Lung microvascular endothelial cell (primary cell): ENCODE data around the gene CFAP69. TPM values are rescaled to one million over a fixed set of nuclear protein-coding genes. Genes with fewer than 3 reads are reported as not detected.
"Not testable (repeated sequence)": the region's sequence is repeated elsewhere in the genome, so short reads cannot be mapped to it uniquely, and the experiment has no call there.

Experiments used
- DNase-seq, 2 donors: peaks; one replicate each; pipeline versions ENCODE4 v3.0.0 to v3.0.0-alpha.2; 2010; ENCODE audit warnings: low read depth in 2 of 2
- total RNA-seq: library from RNA; depleted of rRNA; stranded (reverse); fragments of >200 nt; gene quantifications from 2 replicates; pipeline ENCODE4 v1.2.1, GENCODE V29; 2014

CFAP69 gene
- total RNA-seq, 1 donor from 2014 or later: 0.40 TPM

DNA sequence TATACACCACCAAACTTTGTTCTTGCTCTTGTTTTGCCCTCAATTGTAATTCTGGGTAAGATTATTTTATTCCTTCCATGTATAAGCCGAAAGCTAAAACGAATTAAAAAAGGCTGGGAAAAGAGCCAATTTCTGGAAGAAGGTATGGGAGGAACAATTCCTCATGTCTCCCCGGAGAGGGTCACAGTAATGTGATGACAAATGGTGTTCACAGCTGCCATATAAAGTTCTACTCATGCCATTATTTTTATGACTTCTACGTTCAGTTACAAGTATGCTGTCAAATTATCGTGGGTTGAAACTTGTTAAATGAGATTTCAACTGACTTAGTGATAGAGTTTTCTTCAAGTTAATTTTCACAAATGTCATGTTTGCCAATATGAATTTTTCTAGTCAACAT lies 12.5 kb upstream of the CFAP69 start:
- no peak for DNase-seq

DNA sequence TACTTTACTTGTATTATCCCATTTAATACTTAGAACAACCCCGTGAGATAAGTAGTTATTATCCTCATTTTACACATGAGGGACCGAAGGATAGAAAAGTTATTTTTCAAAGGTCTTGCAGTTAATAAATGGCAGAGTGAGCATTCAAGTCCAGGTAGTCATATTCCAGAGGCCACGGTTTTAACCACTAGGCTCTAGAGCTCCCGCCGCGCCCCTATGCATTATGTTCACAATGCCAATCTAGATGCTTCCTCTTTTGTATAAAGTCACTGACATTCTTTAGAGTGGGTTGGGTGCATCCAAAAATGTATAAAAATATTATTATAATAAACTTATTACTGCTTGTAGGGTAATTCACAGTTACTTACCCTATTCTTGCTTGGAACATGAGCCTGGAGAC lies 11.4 kb upstream of the CFAP69 start:
- no peak for DNase-seq

DNA sequence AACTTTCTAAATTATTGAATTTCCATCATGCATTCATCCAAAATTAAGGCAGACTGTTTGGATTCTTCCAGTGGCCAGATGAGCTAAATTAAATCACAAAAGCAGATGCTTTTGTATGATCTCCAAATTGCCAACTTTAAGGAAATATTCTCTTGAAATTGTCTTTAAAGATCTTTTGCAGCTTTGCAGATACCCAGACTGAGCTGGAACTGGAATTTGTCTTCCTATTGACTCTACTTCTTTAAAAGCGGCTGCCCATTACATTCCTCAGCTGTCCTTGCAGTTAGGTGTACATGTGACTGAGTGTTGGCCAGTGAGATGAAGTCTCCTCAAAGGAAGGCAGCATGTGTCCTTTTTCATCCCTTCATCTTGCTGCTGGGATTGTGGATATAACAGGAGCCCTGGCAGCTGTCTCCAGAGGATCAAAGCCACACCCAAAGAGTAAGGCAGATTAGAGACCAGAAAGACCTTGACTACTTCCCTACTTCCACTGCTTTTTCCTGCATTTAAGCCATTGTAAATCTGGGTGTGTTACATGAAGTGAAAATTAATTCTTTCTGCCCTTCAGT lies 8.2 kb upstream of the CFAP69 start:
- DNase-seq: no peak

DNA sequence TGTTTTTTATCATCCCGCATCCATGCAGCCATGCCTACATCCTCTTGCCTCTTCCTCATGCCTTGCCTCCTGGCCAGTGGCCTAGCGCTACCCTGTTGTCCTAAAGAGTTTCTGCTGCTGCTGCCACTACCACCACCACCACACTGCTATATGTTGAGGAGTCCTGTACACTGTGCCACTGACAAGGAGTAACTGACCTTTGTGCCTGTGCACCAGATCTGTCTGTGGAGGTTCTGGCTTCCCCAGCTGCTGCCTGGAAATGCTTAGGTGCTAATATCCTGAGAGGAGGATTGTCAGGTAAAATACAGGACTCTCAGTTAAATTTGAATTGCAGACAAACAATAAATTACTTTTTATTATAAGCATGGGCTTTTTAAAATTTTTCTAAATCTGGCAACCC lies 7.0 kb upstream of the CFAP69 start:
- DNase-seq: no peak

DNA sequence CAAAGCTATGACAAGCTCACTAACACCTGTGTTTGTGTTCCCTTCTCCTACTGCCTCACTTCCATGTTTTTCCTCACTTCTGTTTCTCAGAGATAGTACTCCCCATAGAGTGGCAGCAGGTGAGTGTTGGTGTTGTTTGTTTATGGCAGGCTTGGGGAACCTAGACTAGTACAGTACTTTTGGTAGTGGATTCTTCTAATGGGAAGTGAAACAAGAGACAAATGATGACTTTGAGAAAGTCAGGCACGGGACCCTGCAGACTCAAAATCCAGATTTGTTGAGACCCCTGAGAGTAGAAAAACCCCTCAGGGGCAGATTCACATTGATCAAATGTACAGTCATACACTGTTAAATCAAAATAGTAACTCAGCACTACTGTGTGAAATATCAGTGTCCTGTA lies 6.4 kb upstream of the CFAP69 start:
- DNase-seq: no peak

DNA sequence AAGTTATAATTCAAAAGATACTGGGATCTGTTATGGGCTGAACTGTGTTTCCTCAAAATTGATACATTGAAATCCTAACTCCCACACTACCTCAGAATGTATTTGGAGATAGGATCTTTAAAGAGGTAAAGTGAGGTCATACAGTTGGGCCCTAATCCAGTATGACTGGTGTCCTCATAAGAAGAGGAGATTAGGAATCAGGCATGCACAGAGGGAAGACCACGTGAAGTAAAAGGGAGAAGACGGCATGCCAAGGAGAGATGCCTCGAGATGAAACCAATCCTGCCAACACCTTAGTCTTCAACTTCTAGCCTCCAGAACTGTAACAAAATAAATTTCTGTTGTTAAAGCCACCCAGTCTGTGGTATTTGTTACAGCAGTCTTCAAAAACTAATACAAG lies 5.9 kb upstream of the CFAP69 start:
- DNase-seq: no peak

DNA sequence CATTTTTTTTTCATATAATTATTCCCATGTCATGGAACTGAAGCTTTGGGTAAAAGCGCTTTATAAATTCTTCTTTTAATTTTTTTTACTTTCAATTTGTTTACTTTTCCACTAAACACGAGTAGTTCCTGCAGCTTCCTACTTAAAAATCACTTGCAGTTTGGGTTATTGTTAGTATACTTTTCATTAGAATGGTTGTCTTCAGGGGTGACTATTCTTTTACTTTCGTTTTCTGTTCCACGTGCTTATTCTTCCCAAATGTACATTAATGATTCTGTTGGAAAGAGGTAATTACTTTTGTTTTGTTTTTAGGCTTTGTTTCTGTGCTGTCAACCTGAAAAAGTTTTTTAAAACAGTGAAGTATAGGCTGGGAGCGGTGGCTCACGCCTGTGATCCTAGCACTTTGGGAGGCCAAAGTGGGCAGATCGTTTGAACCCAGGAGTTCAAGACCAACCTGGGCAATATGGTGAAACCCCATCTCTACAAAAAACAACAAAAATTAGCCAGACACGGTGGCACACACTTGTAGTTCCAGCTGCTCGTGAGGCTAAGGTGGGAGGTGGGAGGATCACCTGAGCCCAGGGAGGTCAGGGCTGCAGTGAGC lies 5.2 kb upstream of the CFAP69 start:
- DNase-seq: peak; percentile 7 to 9

DNA sequence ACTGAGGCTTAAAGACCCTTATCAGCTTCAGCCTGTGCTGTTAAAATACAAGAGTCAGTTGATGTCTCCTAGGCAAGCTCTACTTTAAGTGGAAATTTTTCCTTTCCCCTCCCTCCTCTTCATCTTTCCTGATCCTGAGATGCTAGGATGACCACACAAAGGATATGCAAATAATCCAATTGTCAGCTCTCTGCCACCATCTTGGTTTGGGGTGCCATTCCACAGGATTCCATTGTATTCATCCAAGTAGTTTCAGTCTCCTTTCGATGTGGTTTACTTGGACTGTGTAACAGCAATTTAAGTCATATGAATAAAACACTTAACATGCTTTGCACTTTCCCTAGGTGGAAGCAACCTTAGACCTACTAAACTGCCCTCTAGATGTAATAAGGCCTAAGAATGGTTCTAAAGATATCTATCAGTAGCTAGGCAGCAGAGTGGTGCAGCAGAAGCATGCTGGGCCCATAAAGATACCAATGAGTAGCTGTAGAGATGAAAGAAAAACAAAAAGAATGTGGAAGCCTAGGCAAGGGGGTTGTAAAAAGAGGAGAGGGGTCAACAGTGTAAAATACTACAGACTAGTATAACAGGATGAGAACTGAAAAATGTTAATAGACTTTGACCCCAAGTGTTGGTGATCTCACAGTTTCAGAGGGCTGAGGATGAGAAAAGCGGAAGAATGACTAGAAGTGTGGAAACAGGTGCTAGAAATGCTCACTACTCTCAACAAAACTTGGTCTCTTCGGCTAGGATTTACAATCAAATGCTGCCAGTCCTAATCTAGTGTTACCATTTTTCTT lies 2.4 kb upstream of the CFAP69 start:
- DNase-seq: no peak

DNA sequence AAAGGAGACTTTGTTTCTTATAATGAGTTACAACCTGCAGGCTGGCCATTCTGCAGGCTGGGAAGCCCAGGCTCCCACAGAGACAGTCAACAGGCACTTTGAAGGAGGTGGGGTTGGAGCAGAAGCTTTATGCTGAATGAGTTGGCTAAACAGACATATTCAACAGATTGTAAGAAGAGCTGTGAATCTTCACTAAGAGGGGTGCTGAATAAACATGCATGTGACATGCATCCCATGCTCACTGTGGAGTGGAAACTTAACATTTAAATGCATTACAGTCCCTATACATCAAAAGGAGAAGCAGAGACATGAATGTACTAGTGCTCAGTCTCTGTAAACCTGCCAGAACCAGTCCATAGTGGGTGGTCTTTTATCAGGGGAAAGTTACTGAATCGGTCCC lies 1.4 kb upstream of the CFAP69 start:
- no peak for DNase-seq

DNA sequence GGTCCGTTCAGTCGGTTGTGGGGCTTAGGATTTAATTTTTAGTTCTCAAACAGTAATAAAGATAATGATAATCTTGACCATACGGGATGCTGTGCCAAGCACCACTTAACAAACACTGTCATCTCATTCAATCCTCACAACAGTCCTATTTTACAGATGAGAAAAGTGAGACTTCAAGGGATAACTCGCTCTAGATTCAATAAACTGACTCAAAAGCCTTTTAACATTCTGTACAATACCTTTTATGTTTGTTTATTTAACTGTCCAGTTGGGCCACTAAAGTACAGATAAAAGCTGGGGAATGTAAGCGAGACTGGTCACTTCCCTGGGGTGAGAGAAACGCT lies 437 bp upstream of the CFAP69 start:
- DNase-seq: no peak

DNA sequence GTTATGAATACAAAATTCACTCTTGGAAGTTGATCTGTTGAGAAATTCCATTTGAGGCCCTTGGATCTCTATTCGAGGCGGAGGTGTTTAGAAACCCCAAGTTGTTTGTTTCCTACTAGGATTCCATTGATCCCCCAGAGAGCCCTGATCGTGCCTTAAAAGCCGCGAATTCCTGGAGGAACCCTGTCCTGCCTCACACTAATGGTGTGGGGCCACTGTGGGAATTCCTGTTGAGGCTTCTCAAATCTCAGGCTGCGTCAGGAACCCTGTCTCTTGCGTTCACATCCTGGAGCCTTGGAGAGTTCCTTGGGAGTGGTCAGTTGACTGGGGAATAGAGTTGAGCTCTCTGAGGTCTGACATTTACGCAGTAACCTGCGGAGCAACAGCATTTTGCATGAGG lies 1.2 kb downstream of the CFAP69 start:
- peak in 1 of 2 donors; percentile 8 for DNase-seq

DNA sequence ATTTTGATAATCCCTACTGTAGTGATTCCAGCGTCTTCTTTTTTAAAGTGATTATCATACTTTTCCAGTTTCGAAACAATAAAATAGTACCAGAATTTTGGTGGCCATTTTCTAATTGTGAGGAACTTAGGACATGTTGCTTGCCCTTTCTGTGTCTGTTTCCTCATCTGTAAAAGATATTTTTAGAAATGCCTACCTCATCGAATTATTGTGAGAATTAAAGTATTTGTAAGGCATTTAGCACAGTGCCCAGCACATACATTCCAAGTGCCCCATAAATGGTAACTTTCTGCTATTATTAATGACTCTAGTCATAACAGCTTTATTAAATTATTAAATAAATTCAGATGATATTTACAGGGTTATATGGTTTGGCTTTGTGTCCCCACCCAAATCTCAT lies 3.7 kb downstream of the CFAP69 start:
- DNase-seq: no peak

DNA sequence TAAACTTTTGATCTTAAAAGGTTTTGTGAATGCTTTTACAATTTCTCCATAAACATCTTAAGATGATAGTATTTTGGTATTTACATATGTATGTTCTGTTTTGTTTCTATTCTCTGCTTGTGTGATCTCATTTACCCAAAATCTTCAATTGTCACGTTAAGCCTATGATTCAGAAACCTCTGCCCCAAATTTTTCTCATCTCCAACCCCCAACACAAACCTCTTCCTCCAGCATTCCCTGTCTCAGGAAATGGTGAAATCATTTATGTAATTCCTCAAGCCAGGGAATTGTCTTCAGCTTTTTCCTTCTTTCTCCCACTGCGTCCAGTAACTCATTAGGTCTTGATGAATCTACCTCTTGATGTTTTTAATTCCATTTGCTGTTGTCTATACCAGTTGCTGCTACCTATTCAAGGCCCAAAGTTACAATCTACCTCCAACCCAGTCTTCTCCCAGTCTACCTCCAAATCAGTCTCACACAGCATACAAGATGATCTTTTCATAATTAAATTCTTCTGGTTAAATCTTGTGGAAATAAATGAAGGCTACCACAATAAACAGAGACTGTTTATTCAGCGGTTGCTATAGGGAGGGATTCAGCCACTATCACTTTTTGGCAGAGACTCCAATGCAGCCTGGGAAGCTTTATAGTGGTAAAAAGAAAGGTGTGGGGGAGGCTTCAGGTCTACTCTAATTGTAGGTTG lies 5.8 kb downstream of the CFAP69 start:
- DNase-seq: peak; percentile 46 to 69

DNA sequence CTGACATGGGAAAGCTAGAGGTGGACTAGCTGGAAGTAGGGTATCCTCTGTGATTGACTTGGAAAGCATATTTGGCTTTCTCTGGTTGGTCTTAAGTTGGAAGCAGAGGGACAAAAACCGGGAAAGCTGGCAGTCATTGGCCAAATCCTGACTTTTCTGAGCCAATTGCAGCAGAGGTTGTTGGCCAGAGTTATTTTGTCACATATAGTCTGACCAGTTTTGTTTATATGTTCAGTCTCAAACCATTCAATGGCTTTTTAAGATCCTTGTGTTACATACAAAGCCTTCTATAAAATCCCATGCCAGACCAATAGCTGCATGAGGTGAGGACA lies 6.3 kb downstream of the CFAP69 start:
- DNase-seq: no peak

DNA sequence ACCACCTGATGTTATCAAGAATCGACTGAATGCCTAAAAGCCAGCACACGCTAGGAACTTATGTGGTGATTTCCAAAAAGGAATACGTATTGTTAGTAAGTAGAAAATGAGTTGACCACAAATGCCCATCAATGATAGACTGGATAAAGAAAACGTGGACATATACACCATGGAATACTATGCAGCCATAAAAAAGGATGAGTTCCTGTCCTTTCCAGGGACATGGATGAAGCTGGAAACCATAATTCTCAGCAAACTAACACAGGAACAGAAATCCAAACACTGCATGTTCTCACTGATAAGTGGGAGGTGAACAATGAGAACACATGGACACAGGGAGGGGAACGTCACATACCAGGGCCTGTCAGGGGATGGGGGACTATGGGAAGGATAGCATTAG lies 11.0 kb downstream of the CFAP69 start:
- DNase-seq: not testable (repeated sequence)

DNA sequence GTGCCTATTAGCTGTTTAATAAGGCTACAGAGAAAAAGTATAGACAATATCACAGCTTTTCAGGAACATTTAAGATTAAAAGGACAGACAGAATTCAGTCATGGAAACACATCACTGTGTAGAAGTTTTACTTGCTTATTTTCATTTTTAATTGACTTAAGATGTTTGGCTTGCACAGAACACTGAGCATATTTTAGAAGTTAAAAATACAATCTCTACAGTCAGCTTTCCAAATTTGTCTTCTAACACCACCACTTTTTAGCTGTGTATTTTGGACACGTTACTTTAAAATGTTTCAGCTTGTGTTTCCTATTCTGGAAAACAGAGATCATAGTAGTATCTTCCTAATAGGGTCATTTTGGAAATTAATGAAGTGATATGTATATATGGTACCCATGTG lies 11.8 kb downstream of the CFAP69 start:
- no peak for DNase-seq

DNA sequence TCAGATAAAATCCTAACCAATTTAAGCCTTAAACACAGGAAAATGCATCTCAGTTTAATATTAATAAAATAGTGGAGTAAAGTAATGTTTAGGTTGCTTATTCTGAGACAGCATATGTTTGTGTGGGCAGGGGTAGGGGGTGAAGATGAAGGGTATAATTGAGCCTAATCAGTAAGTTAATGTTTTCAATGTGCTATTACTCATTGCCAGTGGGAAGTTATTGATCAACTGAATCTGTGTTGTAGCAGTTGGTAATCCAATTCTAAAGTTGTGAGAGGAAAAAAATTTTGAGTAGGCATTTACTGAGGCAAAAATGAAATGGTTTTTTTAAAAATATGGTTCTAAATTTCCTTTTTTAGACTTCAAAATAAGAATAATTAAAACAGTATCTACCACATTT lies 16.5 kb downstream of the CFAP69 start:
- no peak for DNase-seq

DNA sequence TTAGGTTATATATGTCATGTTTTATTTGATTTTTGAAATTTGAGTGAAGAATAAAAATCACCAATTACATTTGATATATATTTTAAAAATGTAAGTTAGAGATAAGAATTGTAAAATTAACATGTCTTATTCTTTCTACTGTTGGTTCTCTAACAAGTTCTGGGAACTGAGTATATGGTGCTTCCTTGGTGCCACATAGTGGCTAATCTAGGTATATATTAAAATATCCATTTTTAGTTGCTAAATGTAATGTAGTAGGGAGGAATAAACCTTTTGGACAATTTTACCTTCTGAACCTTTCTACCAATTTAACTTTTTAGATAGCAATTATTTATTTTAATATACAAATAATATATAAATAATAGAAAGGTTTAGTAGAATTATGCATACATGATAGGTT lies 17.5 kb downstream of the CFAP69 start:
- DNase-seq: peak; percentile 54 to 59

DNA sequence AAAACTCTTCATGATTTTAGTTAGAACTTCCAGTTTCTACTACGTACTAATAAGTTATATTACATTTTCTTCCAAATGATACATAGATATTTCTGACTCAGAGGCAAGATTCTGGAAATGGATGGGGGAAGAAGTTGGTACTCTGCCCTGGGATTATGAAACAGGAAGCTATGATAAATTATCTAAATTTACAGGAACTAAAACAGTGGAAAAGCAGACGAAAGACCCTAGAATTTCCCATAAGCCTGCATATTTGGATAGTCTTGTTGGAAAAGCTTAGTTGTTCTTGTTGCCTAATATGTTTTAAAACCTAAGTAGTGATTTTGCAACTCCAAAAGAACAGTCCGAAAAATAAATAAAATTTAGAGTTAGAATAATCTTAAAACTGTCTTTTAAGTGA lies 21.8 kb downstream of the CFAP69 start:
- peak; percentile 48 to 56 for DNase-seq

DNA sequence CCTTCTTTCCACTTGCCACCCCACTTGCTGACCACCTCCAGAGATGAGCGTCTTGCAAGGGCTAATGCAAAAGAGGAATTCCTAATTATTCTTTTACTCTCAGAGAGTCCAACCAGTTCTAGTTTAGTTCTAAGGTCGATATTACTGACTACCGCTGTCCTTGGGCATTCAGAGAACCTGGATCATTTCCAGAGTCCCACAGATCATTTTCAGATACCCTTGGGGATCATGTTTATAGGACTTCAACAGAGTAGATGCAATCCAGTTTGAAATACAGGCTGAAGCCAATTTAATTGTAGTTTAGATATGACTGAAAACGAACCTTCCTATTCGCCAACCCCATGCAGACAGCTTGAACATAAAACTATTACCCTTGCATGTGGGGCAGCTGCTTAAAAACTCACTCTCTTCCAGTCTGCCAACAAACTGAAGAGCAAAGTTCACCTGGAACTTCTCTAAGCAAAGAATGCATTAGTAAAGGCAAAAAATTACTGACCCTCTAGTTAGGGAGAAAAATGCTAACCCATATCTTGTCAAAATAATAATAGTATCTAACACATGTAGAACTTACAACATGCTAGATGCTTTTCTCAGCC lies 22.4 kb downstream of the CFAP69 start:
- DNase-seq: no peak

DNA sequence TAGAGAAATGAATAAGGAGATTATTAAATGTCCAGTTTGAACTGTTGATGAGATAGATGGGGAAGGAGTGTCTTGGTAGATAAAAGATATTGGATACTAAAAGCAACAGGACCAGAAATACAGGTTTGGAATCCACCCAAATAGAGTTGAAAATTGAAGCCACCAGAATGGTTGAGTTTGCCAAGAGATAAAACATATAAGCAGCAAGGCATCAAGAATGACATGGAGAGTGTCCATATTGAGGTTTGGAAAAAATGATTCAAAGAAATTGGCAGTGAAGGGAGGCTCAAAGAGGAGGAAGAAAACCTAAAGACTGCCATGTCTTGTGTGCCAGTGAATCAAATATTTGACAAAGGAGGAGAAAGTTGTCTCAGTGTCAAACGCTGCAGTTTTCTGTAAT lies 24.2 kb downstream of the CFAP69 start:
- no peak for DNase-seq

DNA sequence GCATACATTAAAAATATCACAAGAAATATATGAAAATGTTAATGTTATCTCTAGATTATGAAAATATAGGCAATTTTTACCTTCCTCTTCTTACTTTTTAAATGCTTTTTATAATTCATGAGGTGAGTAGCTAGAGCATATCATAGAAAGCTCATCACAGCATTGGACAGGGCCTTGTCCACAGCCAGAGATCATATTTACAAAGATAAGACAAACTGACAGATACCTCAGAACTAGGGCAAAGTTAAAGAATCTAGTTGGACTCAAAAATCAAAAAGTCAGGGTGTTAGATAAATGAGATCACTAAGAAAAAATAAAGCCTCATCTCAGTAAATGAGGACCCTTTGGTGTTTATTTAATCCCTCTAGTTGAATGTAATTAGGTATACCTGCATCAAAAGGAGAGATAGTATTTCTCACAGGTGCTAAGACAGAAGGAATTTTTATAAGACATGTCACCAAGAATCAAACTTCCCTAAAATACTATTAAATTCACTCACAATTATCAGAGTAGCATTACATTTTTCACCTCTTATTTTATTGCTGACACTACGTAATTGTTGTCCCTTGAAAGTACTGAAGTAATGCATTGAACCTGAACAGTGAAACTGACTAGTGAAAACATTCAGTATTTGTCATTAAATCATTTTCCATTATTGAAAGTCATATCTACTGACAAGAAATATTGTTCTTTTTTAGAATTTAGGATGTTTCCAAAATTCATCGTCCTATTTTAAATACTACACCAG lies 25.6 kb downstream of the CFAP69 start:
- DNase-seq: no peak
